HEK293 (cell line): ENCODE measurements around the gene TSHZ3.

Source experiments
- CTCF ChIA-PET: fragments of 350-600 bp; formaldehyde crosslinking; extraction: SDS; loops from one replicate; lab custom pipeline; 2021; ENCODE audit warnings: antibody characterized with exemption; lab: Yijun Ruan, JAX
- POLR2A ChIA-PET: fragments of 300-600 bp; formaldehyde crosslinking; extraction: SDS; loops from one replicate; lab custom pipeline; 2020; ENCODE audit warnings: antibody characterized with exemption, inconsistent platforms; lab: Yijun Ruan, JAX
- H3K27ac ChIP-seq: fragments of 200-500 bp; sonication (Bioruptor generic); 2 replicates; pipeline ENCODE4 v1.5.1; 2014; ENCODE audit warnings: low read depth, low read length, control low read depth, inconsistent platforms; ENCODE audit errors: extremely low read depth
- H3K36me3 ChIP-seq, 2 experiments: fragments of 200-500 bp in 1 of 2; sonication (Bioruptor generic) in 1 of 2; 1 replicate in 1 of 2; 2 replicates in 1 of 2; pipeline ENCODE4 v1.5.1; 2014 to 2017; ENCODE audit warnings: inconsistent platforms in 2 of 2, low read length in 2 of 2; ENCODE audit not compliant: control insufficient read depth in 2 of 2, insufficient read depth in 1 of 2
- H3K4me1 ChIP-seq: fragments of 200-500 bp; sonication (Bioruptor generic); 2 replicates; pipeline ENCODE4 v1.5.1; 2014; ENCODE audit warnings: mild to moderate bottlenecking, low read length, inconsistent platforms; ENCODE audit not compliant: control insufficient read depth, insufficient read depth
- H3K4me3 ChIP-seq: 2 replicates; pipeline ENCODE4 v1.5.1; 2011; ENCODE audit warnings: low read depth, mild to moderate bottlenecking, control low read depth, low read length, moderate library complexity
- H3K9me3 ChIP-seq: fragments of 200-500 bp; sonication (Bioruptor generic); 2 replicates; pipeline ENCODE4 v1.5.1; 2014; ENCODE audit warnings: low read depth, low read length, inconsistent platforms; ENCODE audit not compliant: control insufficient read depth, insufficient read depth
- ELK4 ChIP-seq: IDR thresholded peaks from 2 replicates; pipeline ENCODE4 v1.6.1; 2011; ENCODE audit warnings: mild to moderate bottlenecking, low read depth, low read length, borderline replicate concordance
- KLF7 ChIP-seq: fragments of 450-650 bp; formaldehyde crosslinking; IDR thresholded peaks from 2 replicates; pipeline ENCODE4 v1.5.1; 2016; ENCODE audit warnings: missing biosample characterization, missing genetic modification characterization, borderline replicate concordance
- OVOL3 ChIP-seq: fragments of 450-650 bp; formaldehyde crosslinking; IDR thresholded peaks from 2 replicates; pipeline ENCODE4 v1.5.1; 2016; ENCODE audit warnings: missing biosample characterization, missing genetic modification characterization
- PRDM1 ChIP-seq: fragments of 450-650 bp; formaldehyde crosslinking; IDR thresholded peaks from 2 replicates; pipeline ENCODE4; 2016; ENCODE audit warnings: missing biosample characterization, missing genetic modification characterization
- PRDM6 ChIP-seq: fragments of 450-650 bp; formaldehyde crosslinking; IDR thresholded peaks from 2 replicates; pipeline ENCODE4 v1.5.1; 2017; ENCODE audit warnings: missing biosample characterization, missing genetic modification characterization
- ZNF140 ChIP-seq: fragments of 450-650 bp; formaldehyde crosslinking; IDR thresholded peaks from 2 replicates; pipeline ENCODE4 v1.5.1; 2016; ENCODE audit warnings: missing biosample characterization, missing genetic modification characterization
- ZNF175 ChIP-seq: fragments of 450-650 bp; formaldehyde crosslinking; IDR thresholded peaks from 2 replicates; pipeline ENCODE4 v1.5.1; 2016; ENCODE audit warnings: missing biosample characterization, missing genetic modification characterization
- ZNF274 ChIP-seq, 2 experiments: fragments of 200-500 bp in 1 of 2; fragments of 450-650 bp in 1 of 2; sonication (Bioruptor generic) in 1 of 2; formaldehyde crosslinking in 1 of 2; IDR thresholded peaks; 2 replicates each; pipeline versions ENCODE4 v1.5.1 to v1.6.1; 2014 to 2016; ENCODE audit warnings: borderline replicate concordance in 1 of 2, inconsistent platforms in 1 of 2, low read length in 1 of 2, missing biosample characterization in 1 of 2, missing genetic modification characterization in 1 of 2
- ZNF335 ChIP-seq: fragments of 450-650 bp; formaldehyde crosslinking; conservative IDR thresholded peaks from 2 replicates; pipeline ENCODE4 v1.5.1; 2016; ENCODE audit warnings: missing biosample characterization, missing genetic modification characterization
- ZNF433 ChIP-seq: fragments of 450-650 bp; formaldehyde crosslinking; IDR thresholded peaks from 2 replicates; pipeline ENCODE4 v1.5.1; 2016; ENCODE audit warnings: missing biosample characterization, missing genetic modification characterization, low read depth
- ZNF747 ChIP-seq: fragments of 450-650 bp; formaldehyde crosslinking; IDR thresholded peaks from 2 replicates; pipeline ENCODE4 v1.5.1; 2016; ENCODE audit warnings: missing biosample characterization, missing genetic modification characterization
- ZNF785 ChIP-seq: fragments of 450-650 bp; formaldehyde crosslinking; IDR thresholded peaks from 2 replicates; pipeline ENCODE4 v1.5.1; 2016; ENCODE audit warnings: missing biosample characterization, missing genetic modification characterization
- ZNF837 ChIP-seq: fragments of 450-650 bp; formaldehyde crosslinking; IDR thresholded peaks from 2 replicates; pipeline ENCODE4 v1.5.1; 2016; ENCODE audit warnings: missing biosample characterization, missing genetic modification characterization
- TF ChIP-seq, protein P1 (sequence below): fragments of 450-650 bp; formaldehyde crosslinking; IDR thresholded peaks from 2 replicates; pipeline ENCODE4 v1.5.1; 2016; ENCODE audit warnings: missing biosample characterization, missing genetic modification characterization
- TF ChIP-seq, protein P2 (sequence below): fragments of 450-650 bp; formaldehyde crosslinking; IDR thresholded peaks from 2 replicates; pipeline ENCODE4 v1.5.0; 2017; ENCODE audit warnings: missing biosample characterization, missing genetic modification characterization, borderline replicate concordance

The TSHZ3 gene

DNA sequence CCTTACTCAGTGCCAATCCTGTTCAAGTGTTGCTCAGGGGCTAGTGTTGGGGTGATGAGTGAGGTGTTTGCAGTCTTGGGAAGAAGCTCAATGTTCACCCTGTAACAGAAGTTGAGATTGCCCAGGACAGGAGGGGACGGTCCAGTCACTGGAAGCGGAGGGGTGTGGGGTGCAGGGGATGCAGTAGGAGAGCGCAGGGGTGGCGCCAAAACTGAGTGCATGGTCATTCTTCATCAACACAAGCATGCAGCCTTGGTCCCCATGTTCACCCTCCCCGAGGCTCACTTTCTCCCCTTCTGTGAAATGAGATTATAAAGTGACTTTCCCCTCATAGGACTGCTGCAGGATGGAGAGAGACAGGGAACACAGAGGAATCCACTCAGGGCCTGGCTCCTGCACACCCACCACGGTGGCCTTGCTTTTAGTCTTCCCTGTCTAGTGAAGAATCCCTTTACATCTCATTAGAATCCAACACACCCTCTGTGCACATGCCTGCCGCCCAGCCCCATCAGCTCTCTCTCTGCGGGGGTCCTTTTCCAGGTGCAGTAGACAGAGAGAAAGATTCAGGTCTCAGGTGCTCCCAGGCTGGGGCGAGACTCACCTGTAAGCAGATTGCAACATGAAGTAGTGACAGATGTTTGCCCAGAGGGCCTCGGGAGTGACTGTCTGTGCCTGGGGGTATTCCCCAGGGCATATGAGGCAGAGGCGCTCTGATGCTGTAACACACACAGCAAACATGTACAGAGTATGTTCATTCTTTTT, 93.2 kb downstream of the TSHZ3 start:
- CTCF ChIA-PET, result interaction anchor here (0.6 to 0.8 kb wide), 2 partner anchors 536 to 1422 kb away, joined by 3 read pairs; no protein-coding TSS in a partner anchor
- POLR2A ChIA-PET, result no interaction called here
- TF ChIP-seq, protein P1, sequence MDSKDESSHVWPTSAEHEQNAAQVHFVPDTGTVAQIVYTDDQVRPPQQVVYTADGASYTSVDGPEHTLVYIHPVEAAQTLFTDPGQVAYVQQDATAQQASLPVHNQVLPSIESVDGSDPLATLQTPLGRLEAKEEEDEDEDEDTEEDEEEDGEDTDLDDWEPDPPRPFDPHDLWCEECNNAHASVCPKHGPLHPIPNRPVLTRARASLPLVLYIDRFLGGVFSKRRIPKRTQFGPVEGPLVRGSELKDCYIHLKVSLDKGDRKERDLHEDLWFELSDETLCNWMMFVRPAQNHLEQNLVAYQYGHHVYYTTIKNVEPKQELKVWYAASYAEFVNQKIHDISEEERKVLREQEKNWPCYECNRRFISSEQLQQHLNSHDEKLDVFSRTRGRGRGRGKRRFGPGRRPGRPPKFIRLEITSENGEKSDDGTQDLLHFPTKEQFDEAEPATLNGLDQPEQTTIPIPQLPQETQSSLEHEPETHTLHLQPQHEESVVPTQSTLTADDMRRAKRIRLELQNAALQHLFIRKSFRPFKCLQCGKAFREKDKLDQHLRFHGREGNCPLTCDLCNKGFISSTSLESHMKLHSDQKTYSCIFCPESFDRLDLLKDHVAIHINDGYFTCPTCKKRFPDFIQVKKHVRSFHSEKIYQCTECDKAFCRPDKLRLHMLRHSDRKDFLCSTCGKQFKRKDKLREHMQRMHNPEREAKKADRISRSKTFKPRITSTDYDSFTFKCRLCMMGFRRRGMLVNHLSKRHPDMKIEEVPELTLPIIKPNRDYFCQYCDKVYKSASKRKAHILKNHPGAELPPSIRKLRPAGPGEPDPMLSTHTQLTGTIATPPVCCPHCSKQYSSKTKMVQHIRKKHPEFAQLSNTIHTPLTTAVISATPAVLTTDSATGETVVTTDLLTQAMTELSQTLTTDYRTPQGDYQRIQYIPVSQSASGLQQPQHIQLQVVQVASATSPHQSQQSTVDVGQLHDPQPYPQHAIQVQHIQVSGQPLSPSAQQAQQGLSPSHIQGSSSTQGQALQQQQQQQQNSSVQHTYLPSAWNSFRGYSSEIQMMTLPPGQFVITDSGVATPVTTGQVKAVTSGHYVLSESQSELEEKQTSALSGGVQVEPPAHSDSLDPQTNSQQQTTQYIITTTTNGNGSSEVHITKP, result peak; percentile 22; the same call in 1 of the 2 replicates
- TF ChIP-seq ZNF175 (no peak), ELK4 (no peak)
- H3K4me1 ChIP-seq, result peaks cover 12% of the 10 kb centered on the region
- no peaks in the 10 kb centered on the region for H3K36me3 ChIP-seq
- H3K4me3 ChIP-seq, result no peak overlapping the region
- H3K9me3 ChIP-seq, result peaks cover 2% of the 10 kb centered on the region; the same call in 1 of the 2 replicates
- no peak overlapping the region for H3K27ac ChIP-seq

DNA sequence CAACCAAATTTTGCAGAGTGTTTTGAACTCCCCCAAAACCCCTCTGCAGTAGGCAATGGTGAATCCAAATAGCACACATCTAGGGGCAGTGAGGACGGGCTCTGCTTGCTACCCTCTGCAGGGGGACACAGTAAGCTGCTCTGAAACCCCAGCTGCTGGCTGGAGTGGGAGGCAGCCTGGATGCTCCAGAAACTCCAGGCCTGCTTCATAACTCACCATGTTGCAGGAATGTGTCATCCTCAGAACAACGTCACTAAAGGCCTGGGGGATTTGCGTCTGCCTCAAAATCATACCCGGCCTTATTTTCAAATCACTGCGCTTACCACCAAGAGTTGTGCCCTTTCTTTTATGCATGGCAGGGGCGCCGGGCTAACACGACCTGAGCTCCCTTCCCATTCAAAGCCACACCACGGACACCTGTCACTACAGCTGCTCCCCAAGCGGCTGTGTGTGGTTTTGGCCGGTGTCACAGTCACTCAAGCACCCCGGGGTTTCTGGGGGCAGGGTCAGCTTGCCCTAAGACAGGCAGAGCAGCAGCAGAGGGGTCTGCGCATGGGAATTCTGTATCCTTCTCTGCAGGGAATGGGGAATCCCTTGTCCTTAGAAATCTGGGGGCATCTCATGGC, 93.9 kb downstream of the TSHZ3 start:
- Histone ChIP-seq H3K4me1 (peaks cover 10% of the 10 kb centered on the region), H3K27ac (no peak overlapping the region), H3K4me3 (no peak overlapping the region), H3K36me3 (no peaks in the 10 kb centered on the region), H3K9me3 (peaks cover 2% of the 10 kb centered on the region; the same call in 1 of the 2 replicates)
- ChIA-PET POLR2A (no interaction called here), CTCF (interaction anchor here (0.8 to 1.2 kb wide), 2 partner anchors 26 to 535 kb away, joined by 3 read pairs; no protein-coding TSS in a partner anchor)
- TF ChIP-seq OVOL3 (tag by site-specific recombination) (no peak), ZNF140 (tag by site-specific recombination) (no peak), ZNF274 (IDR thresholded peaks at IDR 0.05; ENCODE audit: low read length) (no peak), ZNF274 (tag by site-specific recombination; IDR thresholded peaks at IDR 0.05; ENCODE audit: borderline replicate concordance) (no peak), ZNF785 (tag by site-specific recombination) (no peak), ZNF747 (no peak)

- CTCF ChIA-PET, result interaction anchor here (0.5 to 1.2 kb wide), 2 partner anchors 25 to 170 kb away, joined by 3 to 6 read pairs; no protein-coding TSS in a partner anchor
- no peak overlapping the region for H3K4me3 ChIP-seq
Measured at GRCh38 chr19:31254611-31255010, 94.6 kb downstream of the TSHZ3 start.

More at GRCh38 chr19:31254611-31255010, 94.6 kb downstream of the TSHZ3 start:
- TF ChIP-seq, protein P2, sequence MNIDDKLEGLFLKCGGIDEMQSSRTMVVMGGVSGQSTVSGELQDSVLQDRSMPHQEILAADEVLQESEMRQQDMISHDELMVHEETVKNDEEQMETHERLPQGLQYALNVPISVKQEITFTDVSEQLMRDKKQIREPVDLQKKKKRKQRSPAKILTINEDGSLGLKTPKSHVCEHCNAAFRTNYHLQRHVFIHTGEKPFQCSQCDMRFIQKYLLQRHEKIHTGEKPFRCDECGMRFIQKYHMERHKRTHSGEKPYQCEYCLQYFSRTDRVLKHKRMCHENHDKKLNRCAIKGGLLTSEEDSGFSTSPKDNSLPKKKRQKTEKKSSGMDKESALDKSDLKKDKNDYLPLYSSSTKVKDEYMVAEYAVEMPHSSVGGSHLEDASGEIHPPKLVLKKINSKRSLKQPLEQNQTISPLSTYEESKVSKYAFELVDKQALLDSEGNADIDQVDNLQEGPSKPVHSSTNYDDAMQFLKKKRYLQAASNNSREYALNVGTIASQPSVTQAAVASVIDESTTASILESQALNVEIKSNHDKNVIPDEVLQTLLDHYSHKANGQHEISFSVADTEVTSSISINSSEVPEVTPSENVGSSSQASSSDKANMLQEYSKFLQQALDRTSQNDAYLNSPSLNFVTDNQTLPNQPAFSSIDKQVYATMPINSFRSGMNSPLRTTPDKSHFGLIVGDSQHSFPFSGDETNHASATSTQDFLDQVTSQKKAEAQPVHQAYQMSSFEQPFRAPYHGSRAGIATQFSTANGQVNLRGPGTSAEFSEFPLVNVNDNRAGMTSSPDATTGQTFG (tag by site-specific recombination), result no peak
- TF ChIP-seq ZNF837 (tag by site-specific recombination) (no peak), PRDM1 (tag by site-specific recombination) (no peak), PRDM6 (tag by site-specific recombination) (no peak), ZNF335 (tag by site-specific recombination) (no peak), KLF7 (tag by site-specific recombination) (no peak), ZNF433 (tag by site-specific recombination) (no peak)
- TF ChIP-seq, protein P1, result no peak
- peaks cover 10% of the 10 kb centered on the region for H3K4me1 ChIP-seq
- no peak overlapping the region for H3K27ac ChIP-seq
- H3K36me3 ChIP-seq, result no peaks in the 10 kb centered on the region
- peaks cover 2% of the 10 kb centered on the region; the same call in 1 of the 2 replicates for H3K9me3 ChIP-seq
- POLR2A ChIA-PET, result interaction anchor here (1.3 kb wide), 1 partner anchor 200 kb away, joined by 3 read pairs; no protein-coding TSS in a partner anchor
